ENCODE results near the gene XPNPEP1. TPM values are rescaled to one million over a fixed set of nuclear protein-coding genes. Genes with fewer than 3 reads are reported as not detected.

XPNPEP1 gene
- total RNA-seq, 1 experiment from 2014 or later = 198 TPM

- H3K9me3 ChIP-seq (ENCODE audit: low read length) = no peaks in the 10 kb centered on the region
- H3K9me2 ChIP-seq (replicated peaks; ENCODE audit: insufficient read depth, low read length) = no peaks in the 10 kb centered on the region
- no peaks in the 10 kb centered on the region for H3K27me3 ChIP-seq (ENCODE audit: low read length)
- no peak overlapping the region for H3K4me3 ChIP-seq (ENCODE audit: low read length)
- DNase-seq = no peak
- H3K27ac ChIP-seq (ENCODE audit: low read length) = no peak overlapping the region
- H3K36me3 ChIP-seq (ENCODE audit: insufficient read depth, low read length) = no peaks in the 10 kb centered on the region
- H2AFZ ChIP-seq (ENCODE audit: low read length) = no peak overlapping the region
- no peak overlapping the region for H3K4me2 ChIP-seq (ENCODE audit: low read depth, low read length, poor library complexity, severe bottlenecking)
- no peaks in the 10 kb centered on the region for H3K4me1 ChIP-seq (ENCODE audit: low read length)
- no peaks in the 10 kb centered on the region for H3K79me2 ChIP-seq (ENCODE audit: low read length)
- H3K9ac ChIP-seq (ENCODE audit: low read length) = no peak overlapping the region
- no peaks in the 10 kb centered on the region for H4K20me1 ChIP-seq (ENCODE audit: insufficient read depth, low read depth, low read length)
Measured at GRCh38 chr10:109940553-109940952, 17.2 kb upstream of the XPNPEP1 start.

- DNase-seq = no peak
- H3K4me3 ChIP-seq (ENCODE audit: low read length) = no peak overlapping the region
- no peak overlapping the region for H2AFZ ChIP-seq (ENCODE audit: low read length)
- H3K9me3 ChIP-seq (ENCODE audit: low read length) = no peaks in the 10 kb centered on the region
- H3K36me3 ChIP-seq (ENCODE audit: insufficient read depth, low read length) = no peaks in the 10 kb centered on the region
- no peaks in the 10 kb centered on the region for H3K4me1 ChIP-seq (ENCODE audit: low read length)
- H3K9ac ChIP-seq (ENCODE audit: low read length) = no peak overlapping the region
- no peaks in the 10 kb centered on the region for H4K20me1 ChIP-seq (ENCODE audit: insufficient read depth, low read depth, low read length)
- H3K4me2 ChIP-seq (ENCODE audit: low read depth, low read length, poor library complexity, severe bottlenecking) = no peak overlapping the region
- H3K79me2 ChIP-seq (ENCODE audit: low read length) = no peaks in the 10 kb centered on the region
- H3K27ac ChIP-seq (ENCODE audit: low read length) = no peak overlapping the region
- no peaks in the 10 kb centered on the region for H3K27me3 ChIP-seq (ENCODE audit: low read length)
- no peaks in the 10 kb centered on the region for H3K9me2 ChIP-seq (replicated peaks; ENCODE audit: insufficient read depth, low read length)
Measured at GRCh38 chr10:109940117-109940516, 16.8 kb upstream of the XPNPEP1 start.

GRCh38 chr10:109939315-109939961 is 16.1 kb upstream of the XPNPEP1 start:
- DNase-seq = no peak
- Histone ChIP-seq H4K20me1 (ENCODE audit: insufficient read depth, low read depth, low read length) (no peaks in the 10 kb centered on the region), H3K36me3 (ENCODE audit: insufficient read depth, low read length) (no peaks in the 10 kb centered on the region), H3K79me2 (ENCODE audit: low read length) (no peaks in the 10 kb centered on the region), H3K27ac (ENCODE audit: low read length) (no peak overlapping the region), H3K4me1 (ENCODE audit: low read length) (no peaks in the 10 kb centered on the region), H2AFZ (ENCODE audit: low read length) (no peak overlapping the region), H3K27me3 (ENCODE audit: low read length) (no peaks in the 10 kb centered on the region), H3K4me2 (ENCODE audit: low read depth, low read length, poor library complexity, severe bottlenecking) (no peak overlapping the region), H3K9ac (ENCODE audit: low read length) (no peak overlapping the region), H3K4me3 (ENCODE audit: low read length) (no peak overlapping the region), H3K9me2 (replicated peaks; ENCODE audit: insufficient read depth, low read length) (no peaks in the 10 kb centered on the region), H3K9me3 (ENCODE audit: low read length) (no peaks in the 10 kb centered on the region)

- no peaks in the 10 kb centered on the region for H4K20me1 ChIP-seq (ENCODE audit: insufficient read depth, low read depth, low read length)
- no peak for DNase-seq
- no peak overlapping the region for H3K9ac ChIP-seq (ENCODE audit: low read length)
- no peak overlapping the region for H2AFZ ChIP-seq (ENCODE audit: low read length)
- H3K36me3 ChIP-seq (ENCODE audit: insufficient read depth, low read length) = no peaks in the 10 kb centered on the region
- H3K27me3 ChIP-seq (ENCODE audit: low read length) = no peaks in the 10 kb centered on the region
- no peak overlapping the region for H3K4me2 ChIP-seq (ENCODE audit: low read depth, low read length, poor library complexity, severe bottlenecking)
- no peaks in the 10 kb centered on the region for H3K4me1 ChIP-seq (ENCODE audit: low read length)
- H3K4me3 ChIP-seq (ENCODE audit: low read length) = no peak overlapping the region
- H3K9me2 ChIP-seq (replicated peaks; ENCODE audit: insufficient read depth, low read length) = no peaks in the 10 kb centered on the region
- no peak overlapping the region for H3K27ac ChIP-seq (ENCODE audit: low read length)
- no peaks in the 10 kb centered on the region for H3K9me3 ChIP-seq (ENCODE audit: low read length)
- no peaks in the 10 kb centered on the region for H3K79me2 ChIP-seq (ENCODE audit: low read length)
Measured at GRCh38 chr10:109937460-109938065, 14.3 kb upstream of the XPNPEP1 start.

GRCh38 chr10:109934958-109935793 is 11.9 kb upstream of the XPNPEP1 start:
- Histone ChIP-seq H3K9me2 (replicated peaks; ENCODE audit: insufficient read depth, low read length) (no peaks in the 10 kb centered on the region), H4K20me1 (ENCODE audit: insufficient read depth, low read depth, low read length) (no peaks in the 10 kb centered on the region), H3K27ac (ENCODE audit: low read length) (no peak overlapping the region), H3K36me3 (ENCODE audit: insufficient read depth, low read length) (no peaks in the 10 kb centered on the region), H3K9me3 (ENCODE audit: low read length) (no peaks in the 10 kb centered on the region), H3K79me2 (ENCODE audit: low read length) (no peaks in the 10 kb centered on the region), H3K4me1 (ENCODE audit: low read length) (no peaks in the 10 kb centered on the region), H3K4me3 (ENCODE audit: low read length) (no peak overlapping the region), H3K9ac (ENCODE audit: low read length) (no peak overlapping the region), H3K27me3 (ENCODE audit: low read length) (no peaks in the 10 kb centered on the region), H2AFZ (ENCODE audit: low read length) (no peak overlapping the region), H3K4me2 (ENCODE audit: low read depth, low read length, poor library complexity, severe bottlenecking) (no peak overlapping the region)
- DNase-seq = no peak

DNA sequence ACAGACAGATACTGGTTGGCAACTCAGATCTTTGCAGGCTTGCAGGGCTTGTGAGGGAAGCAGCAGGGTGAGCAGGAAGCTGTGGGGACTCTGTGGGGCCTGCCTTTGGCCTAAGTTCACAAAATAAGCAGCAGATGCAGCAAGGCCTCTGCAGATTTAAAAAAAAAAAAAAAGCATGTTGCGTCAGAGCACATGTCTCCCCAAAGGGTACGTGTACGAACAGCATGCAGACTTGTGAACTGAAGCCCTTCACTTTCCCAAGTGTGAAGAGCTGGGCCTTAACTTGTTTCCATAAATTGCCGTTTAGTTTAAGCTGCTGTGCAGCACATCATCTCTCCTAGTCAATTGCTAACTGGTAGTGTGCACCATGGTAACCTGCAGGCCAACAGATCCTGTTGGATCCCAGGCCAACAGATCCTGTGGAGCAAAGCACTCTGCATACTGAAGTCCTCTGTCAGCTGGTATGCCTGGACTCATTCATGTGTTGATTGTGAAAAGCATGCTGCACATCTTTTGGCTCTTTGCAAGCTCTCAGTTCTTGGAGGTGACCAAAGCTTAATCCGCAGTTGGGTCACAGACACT is 10.8 kb upstream of the XPNPEP1 start:
- Histone ChIP-seq H3K9me2 (replicated peaks; ENCODE audit: insufficient read depth, low read length) (no peaks in the 10 kb centered on the region), H3K27me3 (ENCODE audit: low read length) (no peaks in the 10 kb centered on the region), H3K9me3 (ENCODE audit: low read length) (no peaks in the 10 kb centered on the region), H3K4me2 (ENCODE audit: low read depth, low read length, poor library complexity, severe bottlenecking) (no peak overlapping the region), H3K9ac (ENCODE audit: low read length) (no peak overlapping the region), H4K20me1 (ENCODE audit: insufficient read depth, low read depth, low read length) (no peaks in the 10 kb centered on the region), H3K4me1 (ENCODE audit: low read length) (no peaks in the 10 kb centered on the region), H3K79me2 (ENCODE audit: low read length) (no peaks in the 10 kb centered on the region), H3K36me3 (ENCODE audit: insufficient read depth, low read length) (no peaks in the 10 kb centered on the region), H2AFZ (ENCODE audit: low read length) (no peak overlapping the region), H3K4me3 (ENCODE audit: low read length) (no peak overlapping the region), H3K27ac (ENCODE audit: low read length) (no peak overlapping the region)
- no peak for DNase-seq

DNA sequence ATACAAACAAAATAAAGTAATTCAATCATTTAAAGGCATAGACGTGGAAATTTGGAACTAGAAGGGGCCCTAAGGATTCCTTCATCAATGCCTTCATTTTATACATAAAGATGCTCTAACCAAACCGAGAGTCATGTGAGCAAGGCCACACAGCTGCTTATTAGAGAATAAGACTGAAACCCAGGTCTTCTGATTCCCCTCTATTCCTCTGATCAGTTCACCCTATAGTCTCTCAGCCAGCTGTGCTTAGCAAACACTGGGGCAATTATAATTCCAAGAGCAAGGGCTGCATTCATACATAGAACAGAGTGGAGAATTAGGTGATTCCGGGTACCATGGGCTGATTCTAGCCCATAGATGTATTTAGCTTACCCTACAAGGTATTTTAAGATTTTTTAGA is 9.7 kb upstream of the XPNPEP1 start:
- Histone ChIP-seq H3K9me3 (ENCODE audit: low read length) (no peaks in the 10 kb centered on the region), H3K9me2 (replicated peaks; ENCODE audit: insufficient read depth, low read length) (no peaks in the 10 kb centered on the region), H3K9ac (ENCODE audit: low read length) (no peak overlapping the region), H4K20me1 (ENCODE audit: insufficient read depth, low read depth, low read length) (no peaks in the 10 kb centered on the region), H3K36me3 (ENCODE audit: insufficient read depth, low read length) (no peaks in the 10 kb centered on the region), H3K4me2 (ENCODE audit: low read depth, low read length, poor library complexity, severe bottlenecking) (no peak overlapping the region), H3K27ac (ENCODE audit: low read length) (no peak overlapping the region), H3K27me3 (ENCODE audit: low read length) (no peaks in the 10 kb centered on the region), H2AFZ (ENCODE audit: low read length) (no peak overlapping the region), H3K4me1 (ENCODE audit: low read length) (no peaks in the 10 kb centered on the region), H3K4me3 (ENCODE audit: low read length) (no peak overlapping the region), H3K79me2 (ENCODE audit: low read length) (no peaks in the 10 kb centered on the region)
- DNase-seq = no peak

- Histone ChIP-seq H3K4me3 (ENCODE audit: low read length) (no peak overlapping the region), H3K9me3 (ENCODE audit: low read length) (no peaks in the 10 kb centered on the region), H3K36me3 (ENCODE audit: insufficient read depth, low read length) (no peaks in the 10 kb centered on the region), H3K9me2 (replicated peaks; ENCODE audit: insufficient read depth, low read length) (no peaks in the 10 kb centered on the region), H3K4me2 (ENCODE audit: low read depth, low read length, poor library complexity, severe bottlenecking) (no peak overlapping the region), H4K20me1 (ENCODE audit: insufficient read depth, low read depth, low read length) (no peaks in the 10 kb centered on the region), H3K27ac (ENCODE audit: low read length) (no peak overlapping the region), H3K9ac (ENCODE audit: low read length) (no peak overlapping the region), H3K27me3 (ENCODE audit: low read length) (no peaks in the 10 kb centered on the region), H3K79me2 (ENCODE audit: low read length) (no peaks in the 10 kb centered on the region), H2AFZ (ENCODE audit: low read length) (no peak overlapping the region), H3K4me1 (ENCODE audit: low read length) (no peaks in the 10 kb centered on the region)
- DNase-seq = no peak
Measured at GRCh38 chr10:109932391-109932790, 9.1 kb upstream of the XPNPEP1 start.
